NCI-H1436 treated with DMSO at 0.1 percent for 48 hours (cell line): ENCODE measurements around the gene SMPD4.
"Not testable (repeated sequence)": the region's sequence is repeated elsewhere in the genome, so short reads cannot be mapped to it uniquely, and the experiment has no call there.

ENCODE experiments used
- DNase-seq: peaks from one replicate; lab custom pipeline; 2025; lab: John Stamatoyannopoulos, UW

SMPD4 gene

GRCh38 chr2:130157354-130157753 lies 24.0 kb downstream of the SMPD4 start:
- DNase-seq: not testable (repeated sequence)

GRCh38 chr2:130156624-130157004 lies 24.8 kb downstream of the SMPD4 start:
- DNase-seq: no peak

- DNase-seq: not testable (repeated sequence)
These were observed 25.3 kb downstream of the SMPD4 start for GRCh38 chr2:130155956-130156623.

- no peak for DNase-seq
These were observed 26.3 kb downstream of the SMPD4 start for GRCh38 chr2:130154773-130155765.

- DNase-seq: not testable (repeated sequence)
These were observed 27.0 kb downstream of the SMPD4 start for GRCh38 chr2:130154423-130154770.

GRCh38 chr2:130153721-130154422 lies 27.5 kb downstream of the SMPD4 start:
- DNase-seq: not testable (repeated sequence)

- no peak for DNase-seq
These were observed 28.4 kb downstream of the SMPD4 start for GRCh38 chr2:130152816-130153595.

- DNase-seq: not testable (repeated sequence)
These were observed 29.1 kb downstream of the SMPD4 start for GRCh38 chr2:130152136-130152815.

- DNase-seq: not testable (repeated sequence)
These were observed 30.3 kb downstream of the SMPD4 start for GRCh38 chr2:130151145-130151512.

GRCh38 chr2:130150181-130151144 lies 30.9 kb downstream of the SMPD4 start:
- DNase-seq: no peak

GRCh38 chr2:130148515-130148914 lies 32.9 kb downstream of the SMPD4 start:
- DNase-seq: not testable (repeated sequence)

GRCh38 chr2:130145006-130145414 lies 36.4 kb downstream of the SMPD4 start, which contains the start of gene CCDC74B:
TSS of gene CCDC74B (minus strand) at chr2:130145112. CDS start at chr2:130144996, 116 bp downstream.
- DNase-seq: not testable (repeated sequence)

- DNase-seq: not testable (repeated sequence)
These were observed 37.9 kb downstream of the SMPD4 start for GRCh38 chr2:130143266-130144039.

- DNase-seq: not testable (repeated sequence)
These were observed 38.8 kb downstream of the SMPD4 start for GRCh38 chr2:130142396-130143265.

- not testable (repeated sequence) for DNase-seq
These were observed 39.6 kb downstream of the SMPD4 start for GRCh38 chr2:130141645-130142370.

GRCh38 chr2:130141002-130141401 lies 40.4 kb downstream of the SMPD4 start:
- DNase-seq: not testable (repeated sequence)

- DNase-seq: not testable (repeated sequence)
These were observed 40.9 kb downstream of the SMPD4 start for GRCh38 chr2:130140516-130140915.
